GM12873 (cell line): Measurements from ENCODE around the gene OR12D3.

Experiments
- CTCF ChIP-seq: IDR thresholded peaks from 2 replicates; pipeline ENCODE4 v1.5.1; 2012; ENCODE audit warnings: low read depth, mild to moderate bottlenecking, moderate library complexity, low read length, control low read depth; ENCODE audit not compliant: insufficient read depth; ENCODE audit errors: missing control alignments

Gene OR12D3

DNA sequence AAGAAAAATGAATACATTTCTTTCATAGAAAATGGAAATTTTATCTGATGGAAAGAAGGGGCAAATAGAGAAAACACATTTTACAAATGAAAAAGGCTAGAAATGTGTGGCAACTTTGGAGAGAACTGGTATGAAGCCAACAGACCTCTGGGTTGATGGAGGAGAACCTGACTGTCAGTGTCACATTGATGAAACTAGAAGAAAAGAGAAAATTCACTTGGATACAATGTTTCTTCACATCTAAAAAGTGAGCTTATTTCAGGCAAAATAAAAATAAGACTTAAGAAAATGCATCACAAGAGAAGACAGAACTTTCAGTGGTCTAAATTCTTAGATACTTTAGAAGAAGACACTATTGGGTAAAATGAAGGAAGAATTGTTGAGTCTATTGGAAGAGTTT, 20.2 kb upstream of the OR12D3 start, which contains the start of gene OR12D2:
Gene OR12D2 (plus strand): TSS at position 301 of the 400 bp plus-strand sequence. CDS start 1,069 bp downstream, outside the sequence.
- TF ChIP-seq CTCF, result no peak

DNA sequence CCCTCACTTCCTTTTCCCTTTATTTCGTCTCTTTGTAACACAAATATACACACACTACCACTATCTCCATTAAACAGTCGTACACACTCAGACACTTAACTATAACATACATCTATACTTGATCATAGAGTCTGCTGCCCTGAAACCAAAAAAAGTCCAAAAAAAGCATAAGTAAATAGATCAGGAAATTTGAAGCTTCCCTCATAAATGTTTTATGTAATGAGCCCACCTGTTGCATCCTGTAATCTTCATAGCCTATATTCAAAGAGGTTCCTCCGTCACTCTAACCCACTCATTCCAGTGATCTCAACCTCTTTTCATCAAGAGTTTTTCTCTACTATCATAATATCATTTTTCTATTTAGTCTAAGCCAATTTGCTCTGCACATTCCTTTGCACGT, 13.4 kb upstream of the OR12D3 start:
- no peak for TF ChIP-seq CTCF

DNA sequence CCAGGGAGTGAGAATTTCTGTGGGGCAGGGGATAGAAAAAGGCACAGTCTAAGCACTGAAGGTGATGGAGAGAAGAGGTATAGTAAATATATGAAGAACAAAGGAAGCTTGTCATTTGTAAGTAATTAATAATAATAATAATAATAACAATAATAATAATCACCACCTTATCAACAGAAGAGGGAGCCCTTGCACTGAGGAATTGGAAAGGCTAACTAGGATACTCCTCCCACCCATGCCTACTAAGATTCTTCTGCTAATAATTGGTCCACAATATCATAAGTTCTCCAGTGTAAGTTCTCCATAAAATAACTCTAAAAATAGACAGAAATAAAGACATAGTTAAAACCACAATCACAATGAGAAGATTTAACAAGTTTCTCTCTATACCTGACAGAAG, 912 bp upstream of the OR12D3 start:
- TF ChIP-seq CTCF, result no peak

- TF ChIP-seq CTCF, result no peak
Measured at GRCh38 chr6:29368765-29369164, 6.3 kb downstream of the OR12D3 start, which contains the start of gene OR5V1. Gene OR5V1, minus strand, starts transcription at chr6:29368865. Its CDS starts 12,670 bp downstream, at chr6:29356195.

GRCh38 chr6:29355603-29356002, 19.5 kb downstream of the OR12D3 start:
- peak; percentile 15 for TF ChIP-seq CTCF

GRCh38 chr6:29354980-29355379, 20.1 kb downstream of the OR12D3 start:
- no peak for TF ChIP-seq CTCF

DNA sequence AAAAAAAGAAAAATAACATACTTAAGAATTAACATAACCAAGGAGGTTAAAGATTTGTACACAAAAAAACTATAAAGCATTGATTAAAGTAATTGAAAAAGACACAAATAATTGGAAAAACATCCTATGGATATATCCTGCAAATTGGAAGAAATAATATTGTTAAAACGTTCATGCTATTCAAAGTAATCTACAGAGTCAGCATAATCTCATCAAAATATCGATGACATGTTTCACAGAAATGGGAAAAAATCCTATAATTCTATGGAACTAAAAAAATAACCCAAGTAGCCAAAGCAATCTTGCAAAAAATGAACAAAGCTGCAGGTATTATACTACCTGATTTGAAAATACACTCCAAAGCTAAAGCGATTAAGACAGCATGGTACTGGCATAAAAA, 29.7 kb downstream of the OR12D3 start:
- TF ChIP-seq CTCF, result no peak
